H1 (cell line): ENCODE data around the gene SLC35E1. TPM values are rescaled to one million over a fixed set of nuclear protein-coding genes. Genes with fewer than 3 reads are reported as not detected.

Experiments
- CBX8 ChIP-seq: fragments of 300-800, 300-1000 bp; sonication (generic); IDR thresholded peaks from 2 replicates; pipeline ENCODE4 v1.7.1; 2016; ENCODE audit warnings: low read depth, low read length, borderline replicate concordance
- CREB1 ChIP-seq: IDR thresholded peaks from 2 replicates; pipeline ENCODE4 v1.6.1; 2012; ENCODE audit warnings: inconsistent platforms
- E2F6 ChIP-seq: IDR thresholded peaks from 2 replicates; pipeline ENCODE4 v1.6.1; 2012; ENCODE audit warnings: inconsistent platforms
- POLR2A ChIP-seq, 2 experiments: IDR thresholded peaks; 1 replicate in 1 of 2; 2 replicates in 1 of 2; pipeline ENCODE4 v1.6.1; 2011; ENCODE audit warnings: low read depth in 2 of 2, low read length in 2 of 2, mild to moderate bottlenecking in 2 of 2; ENCODE audit errors: control extremely low read depth in 1 of 2
- POU5F1 ChIP-seq: IDR thresholded peaks from 2 replicates; pipeline ENCODE4 v1.6.1; 2011; ENCODE audit warnings: low read depth, mild to moderate bottlenecking, low read length, moderate library complexity
- polyA plus RNA-seq, 7 experiments: library from polyadenylated mRNA; depleted of rRNA in 3 of 7; stranded (reverse) in 5 of 7; unstranded in 2 of 7; fragments of >200 nt in 5 of 7; fragments of 200-250 nt in 2 of 7; gene quantifications; 1 replicate in 5 of 7; 2 replicates in 1 of 7; 4 replicates in 1 of 7; pipeline versions ENCODE4 v1.2.1 to v1.2.3, GENCODE V29; 2011 to 2013; ENCODE audit warnings: missing spikeins in 2 of 7, mixed read lengths in 2 of 7
- total RNA-seq: library from RNA; stranded (reverse); fragmentation: NEBNext Ultra II Directional; extraction: Animal tissue kit (Norgen Biotek cat#: 25700); gene quantifications from 2 replicates; pipeline ENCODE4 v1.2.1, GENCODE V29; 2021
- TF ChIP-seq, protein P1 (sequence below): fragments of 300-600 bp; sonication (generic); IDR thresholded peaks from 2 replicates; pipeline ENCODE4 v1.7.1; 2012; ENCODE audit warnings: low read length, moderate library complexity, mild to moderate bottlenecking, inconsistent platforms; ENCODE audit not compliant: insufficient replicate concordance

SLC35E1 gene
- total and polyA plus RNA-seq, 2 of the 8 experiments (the other 6 are each of a cell fraction or from before 2014, with no cell fraction given): 26.0 to 31.9 TPM

GRCh38 chr19:16611121-16611520, 38.9 kb upstream of the SLC35E1 start (continued):
- TF ChIP-seq CBX8 (no peak), CREB1 (no peak), POU5F1 (no peak), E2F6 (no peak), POLR2A (IDR thresholded peaks at IDR 0.05; ENCODE audit: control extremely low read depth in 1 of 2, low read depth in 2 of 2, low read length in 2 of 2) (no peak)
- TF ChIP-seq, protein P1, sequence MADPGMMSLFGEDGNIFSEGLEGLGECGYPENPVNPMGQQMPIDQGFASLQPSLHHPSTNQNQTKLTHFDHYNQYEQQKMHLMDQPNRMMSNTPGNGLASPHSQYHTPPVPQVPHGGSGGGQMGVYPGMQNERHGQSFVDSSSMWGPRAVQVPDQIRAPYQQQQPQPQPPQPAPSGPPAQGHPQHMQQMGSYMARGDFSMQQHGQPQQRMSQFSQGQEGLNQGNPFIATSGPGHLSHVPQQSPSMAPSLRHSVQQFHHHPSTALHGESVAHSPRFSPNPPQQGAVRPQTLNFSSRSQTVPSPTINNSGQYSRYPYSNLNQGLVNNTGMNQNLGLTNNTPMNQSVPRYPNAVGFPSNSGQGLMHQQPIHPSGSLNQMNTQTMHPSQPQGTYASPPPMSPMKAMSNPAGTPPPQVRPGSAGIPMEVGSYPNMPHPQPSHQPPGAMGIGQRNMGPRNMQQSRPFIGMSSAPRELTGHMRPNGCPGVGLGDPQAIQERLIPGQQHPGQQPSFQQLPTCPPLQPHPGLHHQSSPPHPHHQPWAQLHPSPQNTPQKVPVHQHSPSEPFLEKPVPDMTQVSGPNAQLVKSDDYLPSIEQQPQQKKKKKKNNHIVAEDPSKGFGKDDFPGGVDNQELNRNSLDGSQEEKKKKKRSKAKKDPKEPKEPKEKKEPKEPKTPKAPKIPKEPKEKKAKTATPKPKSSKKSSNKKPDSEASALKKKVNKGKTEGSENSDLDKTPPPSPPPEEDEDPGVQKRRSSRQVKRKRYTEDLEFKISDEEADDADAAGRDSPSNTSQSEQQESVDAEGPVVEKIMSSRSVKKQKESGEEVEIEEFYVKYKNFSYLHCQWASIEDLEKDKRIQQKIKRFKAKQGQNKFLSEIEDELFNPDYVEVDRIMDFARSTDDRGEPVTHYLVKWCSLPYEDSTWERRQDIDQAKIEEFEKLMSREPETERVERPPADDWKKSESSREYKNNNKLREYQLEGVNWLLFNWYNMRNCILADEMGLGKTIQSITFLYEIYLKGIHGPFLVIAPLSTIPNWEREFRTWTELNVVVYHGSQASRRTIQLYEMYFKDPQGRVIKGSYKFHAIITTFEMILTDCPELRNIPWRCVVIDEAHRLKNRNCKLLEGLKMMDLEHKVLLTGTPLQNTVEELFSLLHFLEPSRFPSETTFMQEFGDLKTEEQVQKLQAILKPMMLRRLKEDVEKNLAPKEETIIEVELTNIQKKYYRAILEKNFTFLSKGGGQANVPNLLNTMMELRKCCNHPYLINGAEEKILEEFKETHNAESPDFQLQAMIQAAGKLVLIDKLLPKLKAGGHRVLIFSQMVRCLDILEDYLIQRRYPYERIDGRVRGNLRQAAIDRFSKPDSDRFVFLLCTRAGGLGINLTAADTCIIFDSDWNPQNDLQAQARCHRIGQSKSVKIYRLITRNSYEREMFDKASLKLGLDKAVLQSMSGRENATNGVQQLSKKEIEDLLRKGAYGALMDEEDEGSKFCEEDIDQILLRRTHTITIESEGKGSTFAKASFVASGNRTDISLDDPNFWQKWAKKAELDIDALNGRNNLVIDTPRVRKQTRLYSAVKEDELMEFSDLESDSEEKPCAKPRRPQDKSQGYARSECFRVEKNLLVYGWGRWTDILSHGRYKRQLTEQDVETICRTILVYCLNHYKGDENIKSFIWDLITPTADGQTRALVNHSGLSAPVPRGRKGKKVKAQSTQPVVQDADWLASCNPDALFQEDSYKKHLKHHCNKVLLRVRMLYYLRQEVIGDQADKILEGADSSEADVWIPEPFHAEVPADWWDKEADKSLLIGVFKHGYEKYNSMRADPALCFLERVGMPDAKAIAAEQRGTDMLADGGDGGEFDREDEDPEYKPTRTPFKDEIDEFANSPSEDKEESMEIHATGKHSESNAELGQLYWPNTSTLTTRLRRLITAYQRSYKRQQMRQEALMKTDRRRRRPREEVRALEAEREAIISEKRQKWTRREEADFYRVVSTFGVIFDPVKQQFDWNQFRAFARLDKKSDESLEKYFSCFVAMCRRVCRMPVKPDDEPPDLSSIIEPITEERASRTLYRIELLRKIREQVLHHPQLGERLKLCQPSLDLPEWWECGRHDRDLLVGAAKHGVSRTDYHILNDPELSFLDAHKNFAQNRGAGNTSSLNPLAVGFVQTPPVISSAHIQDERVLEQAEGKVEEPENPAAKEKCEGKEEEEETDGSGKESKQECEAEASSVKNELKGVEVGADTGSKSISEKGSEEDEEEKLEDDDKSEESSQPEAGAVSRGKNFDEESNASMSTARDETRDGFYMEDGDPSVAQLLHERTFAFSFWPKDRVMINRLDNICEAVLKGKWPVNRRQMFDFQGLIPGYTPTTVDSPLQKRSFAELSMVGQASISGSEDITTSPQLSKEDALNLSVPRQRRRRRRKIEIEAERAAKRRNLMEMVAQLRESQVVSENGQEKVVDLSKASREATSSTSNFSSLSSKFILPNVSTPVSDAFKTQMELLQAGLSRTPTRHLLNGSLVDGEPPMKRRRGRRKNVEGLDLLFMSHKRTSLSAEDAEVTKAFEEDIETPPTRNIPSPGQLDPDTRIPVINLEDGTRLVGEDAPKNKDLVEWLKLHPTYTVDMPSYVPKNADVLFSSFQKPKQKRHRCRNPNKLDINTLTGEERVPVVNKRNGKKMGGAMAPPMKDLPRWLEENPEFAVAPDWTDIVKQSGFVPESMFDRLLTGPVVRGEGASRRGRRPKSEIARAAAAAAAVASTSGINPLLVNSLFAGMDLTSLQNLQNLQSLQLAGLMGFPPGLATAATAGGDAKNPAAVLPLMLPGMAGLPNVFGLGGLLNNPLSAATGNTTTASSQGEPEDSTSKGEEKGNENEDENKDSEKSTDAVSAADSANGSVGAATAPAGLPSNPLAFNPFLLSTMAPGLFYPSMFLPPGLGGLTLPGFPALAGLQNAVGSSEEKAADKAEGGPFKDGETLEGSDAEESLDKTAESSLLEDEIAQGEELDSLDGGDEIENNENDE: no peak
